Measurements from ENCODE around the gene RANBP6.
"Not testable (repeated sequence)": the region's sequence is repeated elsewhere in the genome, so short reads cannot be mapped to it uniquely, and the experiment has no call there.

RANBP6 gene

DNA sequence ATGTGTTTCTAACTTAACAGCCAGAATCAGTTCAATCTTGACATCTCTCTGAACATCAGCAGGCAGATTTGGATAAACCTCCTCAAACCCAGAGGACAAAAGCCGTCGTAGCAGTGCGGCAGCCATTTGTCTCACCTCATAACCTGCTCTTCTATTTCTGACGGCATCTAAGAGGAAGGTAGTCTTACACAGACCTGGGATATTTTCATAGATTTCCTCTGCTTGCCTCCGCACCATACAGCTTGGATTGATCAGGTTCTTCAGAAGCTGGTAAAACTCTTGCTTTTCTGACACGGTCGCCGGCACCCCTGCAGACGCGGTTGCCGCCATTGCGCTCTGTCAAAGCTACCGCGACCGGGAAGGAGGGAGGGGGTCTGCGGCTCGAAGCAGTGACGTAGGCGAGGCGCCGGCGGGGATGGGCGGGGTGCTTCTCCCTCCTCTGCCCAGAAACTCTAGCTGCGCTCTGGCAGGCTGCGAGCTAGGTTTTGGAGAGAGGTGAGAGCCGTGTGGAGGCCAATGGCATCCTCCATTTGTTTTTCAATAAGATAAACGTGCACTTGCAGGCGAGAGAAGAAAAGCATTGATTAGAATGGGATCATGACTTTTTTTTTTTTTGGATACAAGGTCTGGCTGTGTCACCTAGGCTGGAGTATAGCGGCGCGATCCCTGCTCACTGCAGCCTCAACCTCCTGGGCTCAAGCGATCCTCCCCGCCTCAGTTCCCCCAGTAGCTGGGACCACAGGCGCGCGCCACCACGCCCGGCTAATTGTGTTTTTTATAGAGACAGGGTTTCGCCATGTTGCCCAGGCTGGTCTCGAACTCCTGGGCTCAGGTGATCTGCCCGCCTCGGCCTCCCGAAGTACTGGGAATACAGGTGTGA lies at the start of gene RANBP6:
Gene RANBP6 (minus strand): TSS at position 347 of the 880 bp plus-strand sequence. CDS start 17 bp downstream, at position 330.
- peak within 1 kb of the TSS; percentile 94 for H3K27ac Mint-ChIP-seq
- peak; percentile 100 for ATAC-seq
- peak within 1 kb of the TSS; percentile 89 for H3K4me3 Mint-ChIP-seq
- peaks cover 40% of the 10 kb centered on the region for H3K4me1 Mint-ChIP-seq
- peaks cover 39% of the 10 kb centered on the region for H3K36me3 Mint-ChIP-seq
- H3K9me3 Mint-ChIP-seq: peaks cover 3% of the 10 kb centered on the region
- no peaks in the 10 kb centered on the region for H3K27me3 Mint-ChIP-seq

DNA sequence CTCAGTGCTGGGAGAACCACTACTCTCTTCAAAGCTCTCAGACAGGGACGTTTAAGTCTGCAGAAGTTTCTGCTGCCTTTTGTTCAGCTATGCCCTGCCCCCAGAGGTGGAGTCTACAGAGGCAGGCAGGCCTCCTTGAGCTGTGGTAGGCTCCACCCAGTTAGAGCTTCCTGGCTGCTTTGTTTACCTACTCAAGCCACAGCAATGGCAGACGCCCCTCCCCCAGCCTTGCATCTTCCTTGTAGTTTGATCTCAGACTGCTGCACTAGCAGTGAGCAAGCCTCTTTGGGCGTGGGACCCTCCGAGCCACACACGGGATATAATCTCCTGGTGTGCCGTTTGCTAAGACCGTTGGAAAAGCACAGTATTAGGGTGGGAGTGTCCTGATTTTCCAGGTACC lies 47.7 kb upstream of the RANBP6 start:
- not testable (repeated sequence) for ATAC-seq, H3K4me1 Mint-ChIP-seq, H3K36me3 Mint-ChIP-seq, H3K9me3 Mint-ChIP-seq, H3K27ac Mint-ChIP-seq, H3K4me3 Mint-ChIP-seq
- H3K27me3 Mint-ChIP-seq: peaks cover 32% of the 10 kb centered on the region

DNA sequence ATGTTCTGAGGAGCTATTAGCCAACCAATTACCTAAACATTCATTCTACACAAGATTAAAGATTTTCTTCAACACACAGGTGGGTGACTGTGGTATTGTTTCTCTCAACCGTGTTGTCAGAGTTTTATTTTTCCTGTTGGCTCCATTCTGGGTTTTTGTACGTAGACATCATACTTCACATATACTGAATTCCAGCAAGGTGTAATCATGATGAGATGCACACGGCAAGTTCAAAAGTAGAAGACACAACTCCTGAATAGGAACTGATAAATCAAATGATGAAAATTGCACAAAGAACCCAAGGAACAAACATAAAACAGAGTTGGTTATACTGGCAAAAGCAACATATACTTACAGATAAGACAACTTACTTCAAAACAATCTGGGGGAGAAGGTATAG lies 40.2 kb upstream of the RANBP6 start:
- Mint-ChIP-seq H3K4me1 (peaks cover 24% of the 10 kb centered on the region), H3K27me3 (no peaks in the 10 kb centered on the region), H3K36me3 (no peaks in the 10 kb centered on the region), H3K4me3 (no peak overlapping the region), H3K9me3 (peaks cover 2% of the 10 kb centered on the region), H3K27ac (no peak overlapping the region)
- ATAC-seq: no peak

DNA sequence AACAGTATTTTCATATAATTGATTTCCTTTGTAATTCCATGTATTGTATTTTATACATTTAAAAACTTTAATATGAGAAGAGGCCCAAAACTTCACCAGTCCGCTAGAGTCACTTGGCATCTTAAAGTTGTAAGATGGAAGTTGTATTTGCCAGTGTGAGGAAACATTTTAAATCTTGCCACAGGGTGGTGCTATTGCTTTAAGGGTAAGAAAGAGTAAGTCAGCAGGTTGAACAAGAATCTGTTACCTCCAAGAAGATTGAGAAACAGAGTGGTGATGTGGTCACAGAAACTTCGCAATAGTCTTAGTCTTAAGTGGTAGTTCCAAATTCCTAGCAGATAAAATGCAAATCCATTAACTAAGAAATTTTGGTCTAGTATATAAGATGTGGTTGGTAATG lies 39.8 kb upstream of the RANBP6 start:
- Mint-ChIP-seq H3K4me3 (no peak overlapping the region), H3K27me3 (no peaks in the 10 kb centered on the region), H3K4me1 (peaks cover 25% of the 10 kb centered on the region), H3K9me3 (peaks cover 2% of the 10 kb centered on the region), H3K36me3 (no peaks in the 10 kb centered on the region), H3K27ac (no peak overlapping the region)
- ATAC-seq: peak; percentile 56

DNA sequence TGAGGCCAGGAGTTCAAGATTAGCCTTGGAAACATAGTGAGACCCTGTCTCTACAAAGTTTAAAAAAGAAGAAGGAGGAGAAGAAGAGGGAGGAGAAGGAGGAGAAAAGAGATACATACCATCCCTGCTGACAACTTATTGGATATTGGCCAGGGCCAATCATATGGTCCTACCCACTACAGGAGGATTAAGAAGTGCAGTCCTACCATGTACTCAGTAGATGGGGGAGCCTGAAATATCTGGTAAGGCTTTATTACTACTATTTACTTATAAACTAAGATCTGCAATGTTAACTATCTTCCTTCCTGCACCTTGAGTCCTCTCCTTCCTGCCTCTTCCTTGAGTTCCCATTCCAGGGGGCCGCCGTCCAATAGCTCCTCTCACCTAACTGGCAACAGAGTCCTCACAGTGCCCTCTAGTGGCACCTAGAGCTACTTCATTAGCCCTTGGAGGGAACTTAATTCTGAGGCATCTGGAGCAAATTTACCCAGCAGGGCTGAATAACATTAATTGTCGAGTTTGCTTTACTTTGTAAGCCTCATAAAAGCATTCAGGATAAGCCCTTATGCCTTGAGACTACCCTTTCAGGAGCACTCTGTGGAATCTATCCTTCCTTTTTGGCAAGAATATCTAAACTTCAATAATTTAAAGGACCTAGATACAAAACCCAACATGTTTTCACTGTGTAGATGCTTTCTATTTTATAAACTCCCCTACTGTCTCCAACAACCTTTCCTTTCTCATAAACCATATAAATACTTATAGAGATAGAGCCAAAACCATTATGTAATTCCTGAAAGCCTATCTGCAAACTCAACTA lies 39.1 kb upstream of the RANBP6 start:
- no peaks in the 10 kb centered on the region for H3K27me3 Mint-ChIP-seq
- no peak overlapping the region for H3K4me3 Mint-ChIP-seq
- H3K27ac Mint-ChIP-seq: no peak overlapping the region
- no peaks in the 10 kb centered on the region for H3K36me3 Mint-ChIP-seq
- H3K4me1 Mint-ChIP-seq: peaks cover 31% of the 10 kb centered on the region
- no peak for ATAC-seq
- H3K9me3 Mint-ChIP-seq: peaks cover 2% of the 10 kb centered on the region

DNA sequence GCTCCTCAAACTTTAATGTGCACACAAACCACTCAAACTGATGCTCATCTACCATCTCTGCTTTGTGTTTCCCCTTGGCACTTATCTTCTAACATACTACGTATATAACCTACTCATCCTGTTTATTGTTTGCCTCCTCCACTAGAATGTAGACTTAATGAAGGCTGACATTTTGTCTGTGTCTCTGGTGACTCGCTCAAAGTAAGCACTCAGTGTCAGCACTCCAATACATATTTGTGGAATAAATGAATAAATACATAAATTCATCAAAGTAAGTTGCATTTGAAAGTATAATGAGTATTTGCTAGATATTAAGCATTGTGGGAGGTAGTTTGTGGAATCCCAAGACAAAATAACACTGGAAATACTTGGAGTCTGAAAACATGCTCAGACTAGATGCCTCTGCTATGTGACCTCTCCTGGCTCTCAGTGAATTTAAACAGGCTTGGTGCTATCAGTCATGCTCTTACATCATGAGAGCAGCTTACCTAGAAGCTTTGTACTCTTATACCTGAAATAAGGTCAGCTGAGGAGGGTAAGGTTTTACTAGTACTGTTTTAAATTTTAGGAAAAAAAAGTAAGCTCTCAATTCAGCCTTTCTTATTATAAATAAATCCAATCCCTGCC lies 37.0 kb upstream of the RANBP6 start:
- Mint-ChIP-seq H3K4me1 (peaks cover 31% of the 10 kb centered on the region), H3K27ac (peak overlapping the region; percentile 95), H3K36me3 (peaks cover under 1% of the 10 kb centered on the region), H3K4me3 (no peak overlapping the region), H3K27me3 (peaks cover 1% of the 10 kb centered on the region), H3K9me3 (peaks cover 2% of the 10 kb centered on the region)
- no peak for ATAC-seq

DNA sequence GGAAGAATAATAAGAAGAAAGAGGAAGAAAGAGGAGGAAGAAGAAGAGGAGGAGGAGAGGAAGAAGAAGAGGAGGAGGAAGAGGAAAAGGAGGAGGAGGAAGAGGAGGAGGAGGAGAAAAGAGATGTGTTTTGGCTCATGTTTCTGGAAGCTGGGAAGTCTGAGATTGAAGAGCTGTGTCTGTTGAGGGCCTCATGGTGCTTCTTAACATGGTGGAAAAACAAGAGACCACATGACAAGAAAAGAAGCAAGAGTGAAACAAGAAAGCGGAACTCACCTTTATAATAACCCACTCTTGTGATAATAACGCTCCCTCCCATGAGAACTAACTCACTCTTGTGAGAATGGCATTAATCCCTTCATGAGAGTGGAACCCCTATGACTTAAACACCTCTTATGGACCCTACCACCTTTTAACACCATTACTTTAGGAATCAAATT lies 36.1 kb upstream of the RANBP6 start:
- Mint-ChIP-seq H3K9me3 (peaks cover 2% of the 10 kb centered on the region), H3K4me1 (peaks cover 31% of the 10 kb centered on the region), H3K4me3 (no peak overlapping the region), H3K27me3 (peaks cover 8% of the 10 kb centered on the region), H3K27ac (peak overlapping the region; percentile 95), H3K36me3 (peaks cover 5% of the 10 kb centered on the region)
- peak; percentile 88 for ATAC-seq

DNA sequence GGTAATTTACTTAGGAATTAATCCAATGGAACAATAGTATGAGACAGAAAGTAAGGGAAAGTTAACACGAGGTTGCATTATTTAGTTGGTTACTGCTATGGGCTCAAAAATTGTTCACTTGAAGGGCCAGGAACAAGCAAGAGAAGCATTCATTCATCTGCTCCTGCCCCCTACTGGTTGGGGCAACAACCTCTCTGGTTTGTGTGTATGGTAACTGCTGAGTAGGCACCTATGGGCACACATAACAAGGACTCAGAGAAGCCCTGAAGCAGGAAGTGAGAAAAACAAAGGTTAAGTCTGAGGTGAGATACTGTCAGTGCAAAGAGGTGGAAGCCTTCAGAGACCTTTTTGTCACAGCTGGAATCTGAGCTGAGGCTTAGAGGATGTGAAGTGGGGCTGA lies 34.4 kb upstream of the RANBP6 start:
- Mint-ChIP-seq H3K9me3 (peaks cover 2% of the 10 kb centered on the region), H3K4me1 (peaks cover 30% of the 10 kb centered on the region), H3K27ac (peak overlapping the region; percentile 11), H3K4me3 (no peak overlapping the region), H3K36me3 (peaks cover 5% of the 10 kb centered on the region), H3K27me3 (peaks cover 8% of the 10 kb centered on the region)
- ATAC-seq: peak; percentile 72

DNA sequence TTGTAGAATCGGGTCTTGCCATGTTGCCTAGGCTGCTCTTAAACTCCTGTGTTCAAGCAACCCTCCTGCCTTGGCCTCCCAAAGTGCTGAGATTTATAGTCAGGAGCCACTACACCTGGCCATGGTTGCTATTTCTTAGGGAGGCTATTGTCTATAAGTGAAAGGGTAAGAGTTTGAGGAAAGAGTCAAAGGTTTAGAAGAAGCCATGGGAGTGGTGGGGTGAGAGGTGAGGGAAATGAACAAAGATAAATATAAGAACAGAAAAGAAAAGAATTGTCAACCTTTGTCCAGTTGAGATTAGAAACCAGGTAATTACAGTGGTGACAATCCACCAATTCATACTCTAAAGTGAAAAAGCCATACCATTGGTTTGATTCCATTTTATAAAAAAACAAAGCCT lies 32.6 kb upstream of the RANBP6 start:
- H3K4me3 Mint-ChIP-seq: no peak overlapping the region
- no peak for ATAC-seq
- H3K27me3 Mint-ChIP-seq: peaks cover 8% of the 10 kb centered on the region
- H3K36me3 Mint-ChIP-seq: peaks cover 5% of the 10 kb centered on the region
- no peak overlapping the region for H3K27ac Mint-ChIP-seq
- peaks cover 23% of the 10 kb centered on the region for H3K4me1 Mint-ChIP-seq
- peaks cover 2% of the 10 kb centered on the region for H3K9me3 Mint-ChIP-seq

DNA sequence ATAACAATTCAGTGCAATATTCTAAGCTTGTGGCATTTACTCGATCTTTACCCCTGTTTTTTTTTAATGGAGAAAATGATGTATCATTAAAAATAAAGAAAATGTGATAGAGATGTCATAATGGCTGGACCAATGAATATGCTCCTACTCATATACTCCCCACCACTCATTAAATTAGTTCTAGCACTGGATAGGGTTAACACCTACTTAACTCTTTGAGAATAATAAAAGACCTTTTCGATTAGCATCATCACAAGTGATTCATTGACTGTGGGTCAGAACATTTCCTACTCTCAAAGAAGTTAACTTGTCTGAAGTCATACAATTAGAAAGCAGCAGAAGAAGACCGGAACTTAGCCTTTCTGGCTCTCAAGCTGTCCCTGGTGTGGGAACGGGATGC lies 31.6 kb upstream of the RANBP6 start:
- Mint-ChIP-seq H3K27ac (peak overlapping the region; percentile 12), H3K4me3 (no peak overlapping the region), H3K36me3 (peaks cover 5% of the 10 kb centered on the region), H3K4me1 (peaks cover 18% of the 10 kb centered on the region), H3K27me3 (peaks cover 8% of the 10 kb centered on the region), H3K9me3 (peaks cover 2% of the 10 kb centered on the region)
- ATAC-seq: no peak

DNA sequence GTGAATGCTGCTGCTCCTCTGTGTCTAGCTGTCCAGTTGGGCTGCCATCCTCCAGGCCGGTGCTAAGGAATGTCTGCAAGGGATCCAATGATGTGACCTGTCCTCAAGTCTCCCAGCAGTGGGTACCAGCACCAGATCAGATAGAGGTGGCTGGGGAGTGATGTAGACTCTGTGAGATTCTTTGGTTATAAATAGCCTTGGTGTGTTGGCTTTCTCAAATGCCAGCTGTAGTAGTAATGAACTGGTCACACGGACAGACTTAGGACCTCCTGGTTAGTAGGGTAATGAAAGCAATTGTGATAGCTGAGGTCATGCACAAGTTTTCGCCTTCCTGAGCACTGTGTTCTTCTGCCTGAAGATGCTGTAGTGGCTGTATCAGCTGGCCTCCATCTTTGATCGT lies 29.9 kb upstream of the RANBP6 start:
- peaks cover 15% of the 10 kb centered on the region for H3K4me1 Mint-ChIP-seq
- H3K4me3 Mint-ChIP-seq: no peak overlapping the region
- H3K27ac Mint-ChIP-seq: no peak overlapping the region
- H3K27me3 Mint-ChIP-seq: peaks cover 8% of the 10 kb centered on the region
- peaks cover 4% of the 10 kb centered on the region for H3K9me3 Mint-ChIP-seq
- ATAC-seq: no peak
- peaks cover 5% of the 10 kb centered on the region for H3K36me3 Mint-ChIP-seq

DNA sequence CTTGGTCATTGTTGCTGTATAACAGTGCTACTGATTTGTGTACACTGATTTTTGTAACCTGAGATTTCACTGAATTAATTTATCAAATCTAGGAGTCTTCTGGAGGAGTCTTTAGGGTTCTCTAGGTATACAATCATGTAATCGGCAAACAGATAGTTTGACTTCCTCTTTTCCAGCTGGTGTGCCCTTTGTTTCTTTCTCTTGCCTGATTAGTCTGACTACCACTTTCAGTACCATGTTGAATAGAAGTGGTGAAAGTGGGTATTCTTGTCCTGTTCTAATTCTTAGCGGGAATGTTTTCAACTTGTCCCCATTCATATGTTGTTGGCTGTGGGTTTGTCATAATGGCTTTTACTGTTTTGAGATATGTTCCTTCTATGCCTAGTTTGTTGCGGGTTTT lies 24.7 kb upstream of the RANBP6 start:
- Mint-ChIP-seq H3K36me3 (no peaks in the 10 kb centered on the region), H3K4me3 (no peak overlapping the region), H3K27ac (no peak overlapping the region), H3K9me3 (peaks cover 4% of the 10 kb centered on the region), H3K4me1 (peaks cover 13% of the 10 kb centered on the region), H3K27me3 (no peaks in the 10 kb centered on the region)
- peak; percentile 66 for ATAC-seq

DNA sequence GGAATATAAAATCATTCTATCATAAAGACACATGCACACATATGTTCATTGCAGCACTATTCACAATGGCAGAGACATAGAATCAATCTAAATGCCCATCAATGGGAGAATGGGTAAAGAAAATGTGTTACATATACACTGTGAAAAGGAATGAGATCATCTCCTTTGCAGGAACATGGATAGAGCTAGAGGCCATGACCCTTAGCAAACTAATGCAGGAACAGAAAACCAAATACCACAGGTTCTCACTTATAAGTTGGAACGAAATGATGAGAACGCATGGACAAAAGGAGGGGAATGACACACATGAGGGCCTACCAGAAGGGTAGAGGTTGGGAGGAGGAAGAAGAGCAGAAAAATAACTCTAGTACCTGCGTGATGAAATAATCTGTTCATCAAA lies 21.0 kb upstream of the RANBP6 start:
- peaks cover 13% of the 10 kb centered on the region for H3K4me1 Mint-ChIP-seq
- no peak overlapping the region for H3K4me3 Mint-ChIP-seq

DNA sequence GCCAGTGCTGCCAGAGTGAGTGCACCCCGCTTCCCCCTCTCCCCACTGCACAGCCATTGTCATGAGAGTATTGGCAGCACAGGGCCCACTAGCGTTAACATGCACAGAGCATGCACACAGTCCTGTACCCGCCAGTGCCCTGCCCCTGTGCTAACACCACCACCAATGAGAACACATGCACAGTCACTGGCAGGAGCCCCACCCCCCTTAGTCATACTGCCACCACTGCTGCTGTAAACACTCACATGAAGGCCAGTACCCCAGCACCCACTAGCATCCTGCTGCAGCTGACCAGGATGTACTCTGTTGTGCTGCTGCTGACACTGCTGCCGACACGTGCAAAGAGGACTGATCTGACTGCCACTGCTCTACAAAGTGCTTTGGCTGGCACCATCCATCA lies 19.5 kb upstream of the RANBP6 start:
- Mint-ChIP-seq H3K4me3 (no peak overlapping the region), H3K27me3 (no peaks in the 10 kb centered on the region), H3K27ac (no peak overlapping the region), H3K9me3 (no peaks in the 10 kb centered on the region), H3K4me1 (peaks cover under 1% of the 10 kb centered on the region), H3K36me3 (no peaks in the 10 kb centered on the region)
- peak; percentile 34 for ATAC-seq

More for the DNA sequence above, 21.0 kb upstream of the RANBP6 start:
- no peaks in the 10 kb centered on the region for H3K27me3 Mint-ChIP-seq
- H3K27ac Mint-ChIP-seq: no peak overlapping the region
- no peaks in the 10 kb centered on the region for H3K36me3 Mint-ChIP-seq
- H3K9me3 Mint-ChIP-seq: peaks cover 4% of the 10 kb centered on the region
- ATAC-seq: no peak

DNA sequence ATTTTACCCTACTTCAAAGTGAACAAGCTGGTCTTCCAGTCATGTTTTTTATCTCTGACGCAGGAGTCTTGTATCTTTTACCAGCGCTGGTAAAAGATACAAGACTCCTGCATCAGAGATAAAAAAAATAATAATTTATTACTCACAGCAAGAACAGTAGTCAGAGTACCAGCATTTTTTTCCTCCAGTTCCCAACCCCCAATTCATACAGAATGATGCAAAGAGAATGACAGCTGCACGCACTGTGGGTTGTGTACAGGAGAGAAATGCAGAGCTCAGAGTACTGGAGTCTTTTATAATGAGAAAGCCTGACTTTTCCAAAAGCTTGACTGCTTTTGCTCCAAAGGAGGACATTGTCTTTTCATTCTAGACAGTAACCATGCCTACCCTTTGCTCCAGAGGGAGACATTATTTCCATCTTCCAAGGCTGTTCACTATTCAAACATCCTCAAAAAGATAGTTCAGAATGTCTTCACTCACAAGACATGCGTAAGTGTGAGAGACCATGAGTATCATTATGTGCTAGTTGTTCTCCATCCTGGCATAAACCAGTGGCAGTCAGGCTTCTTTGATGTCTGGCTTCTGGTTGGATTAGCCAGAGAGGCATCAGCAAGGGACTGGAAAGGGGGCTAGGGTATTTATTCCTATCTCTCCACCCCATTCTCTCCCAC lies 14.3 kb upstream of the RANBP6 start:
- H3K27me3 Mint-ChIP-seq: no peaks in the 10 kb centered on the region
- no peaks in the 10 kb centered on the region for H3K4me1 Mint-ChIP-seq
- no peak overlapping the region for H3K27ac Mint-ChIP-seq
- H3K4me3 Mint-ChIP-seq: no peak overlapping the region
- no peaks in the 10 kb centered on the region for H3K9me3 Mint-ChIP-seq
- ATAC-seq: no peak
- no peaks in the 10 kb centered on the region for H3K36me3 Mint-ChIP-seq

Measured in stimulated activated memory B cell treated with anti-CD40 and anti-IgM and Interleukin-4, amounts not matched to agents 10 μg/mL and 1 μg/mL and 100 μg/mL, for 72 hours (primary cell).